HL-60 (cell line): ENCODE measurements around the gene DIRAS2.

Source experiments
- DNase-seq, 2 experiments: peaks; one replicate each; pipeline ENCODE4 v3.0.0-alpha.2; 2010 to 2020; ENCODE audit warnings: low read depth in 1 of 2, low spot score in 1 of 2
- H3K27ac ChIP-seq: fragments of 250-450 bp; sonication (Bioruptor Pico); replicated peaks from 2 replicates; pipeline ENCODE4 v1.5.1; 2020; ENCODE audit warnings: mild to moderate bottlenecking, moderate library complexity
- H3K27me3 ChIP-seq: fragments of 250-450 bp; sonication (Bioruptor Pico); 2 replicates; pipeline ENCODE4 v1.5.1; 2021; ENCODE audit warnings: mild to moderate bottlenecking, moderate library complexity; ENCODE audit not compliant: insufficient read depth, poor library complexity, severe bottlenecking
- H3K4me3 ChIP-seq: replicated peaks from 2 replicates; pipeline ENCODE4 v1.5.1; 2011; ENCODE audit warnings: mild to moderate bottlenecking, control low read depth, low read length; ENCODE audit not compliant: insufficient read depth
- GABPA ChIP-seq: IDR thresholded peaks from 2 replicates; pipeline ENCODE4 v1.6.1; 2012; ENCODE audit warnings: low read depth
- POLR2AphosphoS5 ChIP-seq: IDR thresholded peaks from 2 replicates; pipeline ENCODE4 v1.6.1; 2012; ENCODE audit warnings: low read depth
- REST ChIP-seq: IDR thresholded peaks from 2 replicates; pipeline ENCODE4 v1.6.1; 2012; ENCODE audit warnings: low read depth; ENCODE audit not compliant: insufficient replicate concordance
- SPI1 ChIP-seq: IDR thresholded peaks from 2 replicates; pipeline ENCODE4 v1.6.1; 2012; ENCODE audit warnings: low read depth, mild to moderate bottlenecking, borderline replicate concordance
- TF ChIP-seq, protein P1 (sequence below): IDR thresholded peaks from one replicate; pipeline ENCODE4 v1.5.1; 2011; ENCODE audit warnings: low read length, control low read depth, inconsistent platforms; ENCODE audit not compliant: insufficient read depth

Gene DIRAS2

GRCh38 chr9:90607701-90608516 lies 34.7 kb downstream of the DIRAS2 start:
- no peak for TF ChIP-seq POLR2AphosphoS5
- TF ChIP-seq REST: no peak
- no peak for TF ChIP-seq GABPA
- TF ChIP-seq, protein P1, sequence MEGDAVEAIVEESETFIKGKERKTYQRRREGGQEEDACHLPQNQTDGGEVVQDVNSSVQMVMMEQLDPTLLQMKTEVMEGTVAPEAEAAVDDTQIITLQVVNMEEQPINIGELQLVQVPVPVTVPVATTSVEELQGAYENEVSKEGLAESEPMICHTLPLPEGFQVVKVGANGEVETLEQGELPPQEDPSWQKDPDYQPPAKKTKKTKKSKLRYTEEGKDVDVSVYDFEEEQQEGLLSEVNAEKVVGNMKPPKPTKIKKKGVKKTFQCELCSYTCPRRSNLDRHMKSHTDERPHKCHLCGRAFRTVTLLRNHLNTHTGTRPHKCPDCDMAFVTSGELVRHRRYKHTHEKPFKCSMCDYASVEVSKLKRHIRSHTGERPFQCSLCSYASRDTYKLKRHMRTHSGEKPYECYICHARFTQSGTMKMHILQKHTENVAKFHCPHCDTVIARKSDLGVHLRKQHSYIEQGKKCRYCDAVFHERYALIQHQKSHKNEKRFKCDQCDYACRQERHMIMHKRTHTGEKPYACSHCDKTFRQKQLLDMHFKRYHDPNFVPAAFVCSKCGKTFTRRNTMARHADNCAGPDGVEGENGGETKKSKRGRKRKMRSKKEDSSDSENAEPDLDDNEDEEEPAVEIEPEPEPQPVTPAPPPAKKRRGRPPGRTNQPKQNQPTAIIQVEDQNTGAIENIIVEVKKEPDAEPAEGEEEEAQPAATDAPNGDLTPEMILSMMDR: no peak
- TF ChIP-seq SPI1: no peak
- Histone ChIP-seq H3K27me3 (no peaks in the 10 kb centered on the region), H3K27ac (no peak overlapping the region), H3K4me3 (no peak overlapping the region)
- no peak for DNase-seq

- no peak overlapping the region for H3K4me3 ChIP-seq
- H3K27ac ChIP-seq: no peak overlapping the region
- TF ChIP-seq POLR2AphosphoS5 (no peak), SPI1 (no peak), GABPA (no peak), REST (no peak)
- TF ChIP-seq, protein P1: no peak
- H3K27me3 ChIP-seq: peaks cover 4% of the 10 kb centered on the region
- no peak for DNase-seq
These were observed 42.6 kb downstream of the DIRAS2 start for GRCh38 chr9:90600029-90600428.

DNA sequence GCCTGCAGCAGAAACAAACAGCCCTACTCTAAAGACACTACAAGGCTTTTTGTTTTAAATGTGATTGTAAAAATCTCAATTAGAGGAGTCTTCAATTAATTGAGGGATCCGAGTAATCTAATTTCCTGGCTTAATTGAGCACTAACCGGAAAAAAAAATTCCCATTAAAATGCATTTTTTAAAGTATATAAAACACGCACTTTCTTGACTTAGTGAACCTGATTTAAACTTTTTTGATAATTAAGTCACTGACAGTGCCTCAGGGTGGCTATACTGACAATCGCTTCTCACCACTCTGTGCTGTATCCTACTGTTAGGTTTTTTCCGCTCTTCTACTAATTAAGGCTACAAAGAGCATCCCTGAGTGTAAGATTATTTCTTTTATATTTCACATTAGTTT lies 44.4 kb downstream of the DIRAS2 start:
- TF ChIP-seq REST (no peak), POLR2AphosphoS5 (no peak), GABPA (no peak), SPI1 (no peak)
- TF ChIP-seq, protein P1: no peak
- Histone ChIP-seq H3K27me3 (peaks cover 4% of the 10 kb centered on the region), H3K27ac (no peak overlapping the region), H3K4me3 (no peak overlapping the region)
- no peak for DNase-seq
